DOHH2 (cell line): ENCODE data around the gene TFCP2L1.

Source experiments
- H3F3A ChIP-seq: fragments of 200-600 bp; sonication (generic), shearing (Covaris generic); 2 replicates; pipeline ENCODE4 v1.6.0; 2016; ENCODE audit warnings: antibody characterized with exemption, mild to moderate bottlenecking; ENCODE audit not compliant: control insufficient read depth, insufficient read depth
- H3K27ac ChIP-seq: fragments of 200-600 bp; sonication (generic); 2 replicates; pipeline ENCODE4 v1.5.1; 2014; ENCODE audit warnings: low read depth, mild to moderate bottlenecking, low read length, moderate library complexity
- H3K27me3 ChIP-seq: fragments of 200-600 bp; sonication (generic); 2 replicates; pipeline ENCODE4 v1.6.1; 2014; ENCODE audit warnings: mild to moderate bottlenecking, low read length, mixed read lengths; ENCODE audit not compliant: control insufficient read depth
- H3K36me3 ChIP-seq: fragments of 200-600 bp; sonication (generic); 2 replicates; pipeline ENCODE4 v1.6.1; 2014; ENCODE audit warnings: mild to moderate bottlenecking, low read length, moderate library complexity, mixed read lengths; ENCODE audit not compliant: control insufficient read depth
- H3K4me1 ChIP-seq: fragments of 200-600 bp; sonication (generic); 2 replicates; pipeline ENCODE4 v1.6.1; 2014; ENCODE audit warnings: mild to moderate bottlenecking, low read length, mixed read lengths; ENCODE audit not compliant: control insufficient read depth
- H3K4me2 ChIP-seq: fragments of 200-600 bp; sonication (generic); 2 replicates; pipeline ENCODE4 v1.6.0; 2014; ENCODE audit warnings: mild to moderate bottlenecking, low read length, moderate library complexity
- H3K4me3 ChIP-seq: fragments of 200-600 bp; sonication (generic); 2 replicates; pipeline ENCODE4 v1.5.1; 2014; ENCODE audit warnings: mild to moderate bottlenecking, low read length, mixed read lengths
- H3K79me2 ChIP-seq: fragments of 200-600 bp; sonication (generic); 2 replicates; pipeline ENCODE4 v1.6.1; 2014; ENCODE audit warnings: mild to moderate bottlenecking, low read length, mixed read lengths; ENCODE audit not compliant: control insufficient read depth
- H3K9me2 ChIP-seq: fragments of 200-600 bp; sonication (generic); replicated peaks from 2 replicates; pipeline ENCODE4 v1.6.1; 2014; ENCODE audit warnings: mild to moderate bottlenecking, low read length, mixed read lengths; ENCODE audit not compliant: control insufficient read depth
- H3K9me3 ChIP-seq: fragments of 200-600 bp; sonication (generic); 2 replicates; pipeline ENCODE4 v1.6.1; 2014; ENCODE audit warnings: antibody characterized with exemption, low read length, mixed read lengths; ENCODE audit not compliant: control insufficient read depth, insufficient read depth
- H4K20me1 ChIP-seq: fragments of 200-600 bp; sonication (generic); 2 replicates; pipeline ENCODE4 v1.6.0; 2014; ENCODE audit warnings: low read depth, mild to moderate bottlenecking, antibody characterized with exemption, low read length, moderate library complexity; ENCODE audit not compliant: control insufficient read depth, insufficient read depth
- CTCF ChIP-seq: fragments of 200-600 bp; sonication (generic); IDR thresholded peaks from one replicate; pipeline ENCODE4 v1.5.1; 2014; ENCODE audit warnings: antibody characterized with exemption, mild to moderate bottlenecking, low read depth, low read length; ENCODE audit not compliant: poor library complexity, severe bottlenecking
- EZH2phosphoT487 ChIP-seq: fragments of 200-600 bp; sonication (generic); IDR thresholded peaks from 2 replicates; pipeline ENCODE4 v1.6.1; 2017; ENCODE audit warnings: borderline replicate concordance, mild to moderate bottlenecking, antibody characterized with exemption, low read length, moderate library complexity, mixed read lengths

The TFCP2L1 gene

GRCh38 chr2:121199281-121200010 is 85.6 kb downstream of the TFCP2L1 start:
- Histone ChIP-seq H3K27ac (no peak overlapping the region), H3K4me3 (no peak overlapping the region), H4K20me1 (no peaks in the 10 kb centered on the region), H3F3A (no peaks in the 10 kb centered on the region), H3K27me3 (no peaks in the 10 kb centered on the region), H3K9me2 (no peaks in the 10 kb centered on the region), H3K79me2 (no peaks in the 10 kb centered on the region), H3K4me1 (no peaks in the 10 kb centered on the region), H3K9me3 (no peaks in the 10 kb centered on the region), H3K36me3 (no peaks in the 10 kb centered on the region), H3K4me2 (no peak overlapping the region)
- TF ChIP-seq CTCF, result no peak
- no peak for TF ChIP-seq EZH2phosphoT487

- no peaks in the 10 kb centered on the region for H3F3A ChIP-seq
- H3K4me3 ChIP-seq, result no peak overlapping the region
- H3K9me2 ChIP-seq, result no peaks in the 10 kb centered on the region
- H3K27me3 ChIP-seq, result no peaks in the 10 kb centered on the region
- H3K27ac ChIP-seq, result no peak overlapping the region
- no peaks in the 10 kb centered on the region for H3K79me2 ChIP-seq
- H3K4me2 ChIP-seq, result no peak overlapping the region
- no peaks in the 10 kb centered on the region for H3K4me1 ChIP-seq
- TF ChIP-seq CTCF (no peak), EZH2phosphoT487 (no peak)
- no peaks in the 10 kb centered on the region for H4K20me1 ChIP-seq
- H3K9me3 ChIP-seq, result no peaks in the 10 kb centered on the region
- H3K36me3 ChIP-seq, result no peaks in the 10 kb centered on the region
Observed at GRCh38 chr2:121197369-121198091, 87.5 kb downstream of the TFCP2L1 start.

- no peaks in the 10 kb centered on the region for H3K9me2 ChIP-seq
- H3K27ac ChIP-seq, result no peak overlapping the region
- H3K9me3 ChIP-seq, result no peaks in the 10 kb centered on the region
- no peaks in the 10 kb centered on the region for H4K20me1 ChIP-seq
- no peak for TF ChIP-seq CTCF
- no peaks in the 10 kb centered on the region for H3K79me2 ChIP-seq
- H3K4me3 ChIP-seq, result no peak overlapping the region
- no peaks in the 10 kb centered on the region for H3F3A ChIP-seq
- no peak overlapping the region for H3K4me2 ChIP-seq
- H3K36me3 ChIP-seq, result no peaks in the 10 kb centered on the region
- no peaks in the 10 kb centered on the region for H3K4me1 ChIP-seq
- H3K27me3 ChIP-seq, result no peaks in the 10 kb centered on the region
Observed at GRCh38 chr2:121196849-121197155, 88.2 kb downstream of the TFCP2L1 start.
